NT2/D1 (cell line): ENCODE results near the gene EPOP.
"Not testable (repeated sequence)": the region's sequence is repeated elsewhere in the genome, so short reads cannot be mapped to it uniquely, and the experiment has no call there.

ENCODE experiments used
- YY1 ChIP-seq: IDR thresholded peaks from 2 replicates; pipeline ENCODE4 v1.6.1; 2011; ENCODE audit not compliant: insufficient read length, insufficient read depth
- ZNF274 ChIP-seq: IDR thresholded peaks from 2 replicates; pipeline ENCODE4 v1.6.1; 2011; ENCODE audit warnings: mild to moderate bottlenecking, low read depth, low read length

DNA sequence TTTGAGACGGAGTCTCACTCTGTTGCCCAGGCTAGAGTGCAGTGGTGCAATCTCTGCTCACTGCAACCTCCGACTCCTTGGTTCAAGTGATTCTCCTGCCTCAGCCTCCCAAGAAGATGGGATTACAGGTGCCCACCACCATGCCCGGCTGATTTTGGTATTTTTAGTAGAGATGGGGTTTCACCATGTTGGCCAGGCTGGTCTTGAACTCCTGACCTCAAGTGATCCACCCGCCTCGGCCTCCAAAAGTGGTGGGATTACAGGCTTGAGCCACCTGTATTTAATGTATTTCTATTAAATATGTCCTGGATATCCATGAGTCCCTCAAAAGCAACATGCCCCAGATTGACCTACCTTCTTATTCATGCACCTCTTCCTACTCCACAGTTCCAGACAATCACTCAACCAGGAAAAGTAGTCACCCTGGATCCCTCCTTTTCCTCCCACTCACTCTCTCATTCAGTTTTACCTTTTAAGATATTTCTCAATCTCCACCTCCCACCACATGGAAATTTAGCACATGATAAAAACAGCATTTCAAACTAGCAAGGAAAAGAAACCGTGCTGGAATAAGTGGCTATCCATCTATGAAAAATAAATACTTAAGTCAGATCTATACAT lies 48.0 kb downstream of the EPOP start:
- TF ChIP-seq YY1, ZNF274: not testable (repeated sequence)
